ENCODE data around the gene ABCA13.

ABCA13 gene

GRCh38 chr7:48173756-48174382, 2.6 kb downstream of the ABCA13 start:
- WGBS (ENCODE audit: insufficient coverage, insufficient read length) = no CpG with 5 or more reads among the region's 1 CpG
- no peak overlapping the region for H3K27ac ChIP-seq (ENCODE audit: low read length)
- no peak for DNase-seq (ENCODE audit: low read depth, low spot score)

DNA sequence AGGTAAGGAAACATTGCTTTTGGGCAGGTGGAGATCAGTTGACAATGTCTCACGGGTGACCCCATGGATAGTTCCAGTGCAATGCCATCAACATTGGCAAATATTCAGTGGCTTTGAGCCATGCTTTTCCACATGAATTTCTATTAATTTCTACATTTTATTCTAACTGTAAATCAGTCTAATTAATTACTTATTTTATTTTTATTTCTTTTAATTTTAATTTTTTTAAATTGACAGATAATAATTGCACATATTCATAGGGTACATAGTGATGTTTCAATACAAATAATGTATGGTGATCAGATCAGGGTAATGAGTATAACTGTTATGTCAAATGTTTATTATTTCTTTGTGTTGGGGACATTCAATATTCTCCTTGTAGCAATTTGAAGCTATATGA, 3.8 kb downstream of the ABCA13 start:
- Histone ChIP-seq H3K4me1 (ENCODE audit: control insufficient read depth, insufficient read depth, low read length) (no peaks in the 10 kb centered on the region), H3K36me3 (ENCODE audit: control insufficient read depth, insufficient read depth, low read length) (no peaks in the 10 kb centered on the region), H3K4me3 (ENCODE audit: low read length) (no peak overlapping the region), H3K9me3 (ENCODE audit: control insufficient read depth, insufficient read depth, low read length) (no peaks in the 10 kb centered on the region), H3K27me3 (ENCODE audit: control insufficient read depth, insufficient read depth, low read length) (no peaks in the 10 kb centered on the region), H3K27ac (ENCODE audit: low read length) (no peak overlapping the region)
- DNase-seq (ENCODE audit: low read depth, low spot score) = no peak
- no CpG with 5 or more reads among the region's 1 CpG for WGBS (ENCODE audit: insufficient coverage, insufficient read length)

More at GRCh38 chr7:48173756-48174382, 2.6 kb downstream of the ABCA13 start:
- no peaks in the 10 kb centered on the region for H3K36me3 ChIP-seq (ENCODE audit: control insufficient read depth, insufficient read depth, low read length)
- H3K9me3 ChIP-seq (ENCODE audit: control insufficient read depth, insufficient read depth, low read length) = no peaks in the 10 kb centered on the region; the same call in 1 of the 2 replicates
- no peaks in the 10 kb centered on the region for H3K4me1 ChIP-seq (ENCODE audit: control insufficient read depth, insufficient read depth, low read length)
- H3K4me3 ChIP-seq (ENCODE audit: low read length) = no peak overlapping the region
- no peaks in the 10 kb centered on the region for H3K27me3 ChIP-seq (ENCODE audit: control insufficient read depth, insufficient read depth, low read length)

DNA sequence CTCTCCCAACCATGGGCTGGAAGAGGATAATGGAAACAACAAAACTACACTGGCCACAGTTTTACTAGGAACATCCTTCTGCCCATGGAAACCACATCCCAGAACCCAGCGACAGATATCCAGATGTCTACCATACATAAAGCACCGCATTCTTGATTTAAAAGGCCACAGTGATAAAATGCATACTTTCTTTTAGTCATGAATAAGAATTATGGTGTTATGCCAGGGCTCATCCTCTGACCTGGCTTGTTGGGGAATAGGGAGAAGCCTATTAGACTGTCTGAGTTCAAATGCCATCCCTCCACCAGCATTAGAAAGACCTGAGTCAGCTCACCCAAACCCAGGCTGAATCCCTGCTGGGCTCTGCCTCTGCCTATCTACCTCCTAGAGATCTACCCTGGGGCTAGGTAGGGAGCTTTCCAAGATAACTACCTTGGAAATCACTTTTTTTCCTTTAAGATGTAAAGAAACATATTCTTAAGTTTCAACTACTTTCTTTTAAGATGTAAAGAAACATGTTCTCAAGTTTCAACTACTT, 5.2 kb downstream of the ABCA13 start:
- Histone ChIP-seq H3K4me1 (ENCODE audit: control insufficient read depth, insufficient read depth, low read length) (no peaks in the 10 kb centered on the region), H3K4me3 (ENCODE audit: low read length) (no peak overlapping the region), H3K27me3 (ENCODE audit: control insufficient read depth, insufficient read depth, low read length) (no peaks in the 10 kb centered on the region), H3K27ac (ENCODE audit: low read length) (no peak overlapping the region), H3K36me3 (ENCODE audit: control insufficient read depth, insufficient read depth, low read length) (no peaks in the 10 kb centered on the region), H3K9me3 (ENCODE audit: control insufficient read depth, insufficient read depth, low read length) (no peaks in the 10 kb centered on the region)
- WGBS (ENCODE audit: insufficient coverage, insufficient read length) = no CpG with 5 or more reads among the region's 2 CpGs
- no peak for DNase-seq (ENCODE audit: low read depth, low spot score)

DNA sequence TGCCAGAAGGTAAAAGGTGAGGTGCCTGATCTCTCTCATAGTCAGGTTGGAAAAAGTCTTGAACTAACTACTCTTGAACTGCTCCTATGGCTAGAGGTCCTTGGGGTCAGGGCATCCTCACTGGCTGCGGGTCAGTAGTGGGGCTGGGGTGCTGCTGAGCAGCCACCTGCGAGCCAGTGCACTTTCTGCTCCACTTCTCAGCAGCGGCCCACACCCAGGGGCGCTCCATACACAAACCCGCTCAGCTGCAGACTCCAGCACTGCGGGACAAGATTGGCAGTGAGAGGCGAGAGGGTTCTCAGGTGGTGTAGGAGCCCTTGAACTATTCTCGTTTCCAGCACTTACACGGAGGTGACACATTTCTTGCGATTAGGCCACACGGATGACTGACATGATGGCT, 6.0 kb downstream of the ABCA13 start:
- Histone ChIP-seq H3K9me3 (ENCODE audit: control insufficient read depth, insufficient read depth, low read length) (no peaks in the 10 kb centered on the region), H3K27me3 (ENCODE audit: control insufficient read depth, insufficient read depth, low read length) (no peaks in the 10 kb centered on the region), H3K4me3 (ENCODE audit: low read length) (no peak overlapping the region), H3K36me3 (ENCODE audit: control insufficient read depth, insufficient read depth, low read length) (no peaks in the 10 kb centered on the region), H3K27ac (ENCODE audit: low read length) (no peak overlapping the region), H3K4me1 (ENCODE audit: control insufficient read depth, insufficient read depth, low read length) (no peaks in the 10 kb centered on the region)
- DNase-seq (ENCODE audit: low read depth, low spot score) = no peak
- no CpG with 5 or more reads among the region's 11 CpGs for WGBS (ENCODE audit: insufficient coverage, insufficient read length)

DNA sequence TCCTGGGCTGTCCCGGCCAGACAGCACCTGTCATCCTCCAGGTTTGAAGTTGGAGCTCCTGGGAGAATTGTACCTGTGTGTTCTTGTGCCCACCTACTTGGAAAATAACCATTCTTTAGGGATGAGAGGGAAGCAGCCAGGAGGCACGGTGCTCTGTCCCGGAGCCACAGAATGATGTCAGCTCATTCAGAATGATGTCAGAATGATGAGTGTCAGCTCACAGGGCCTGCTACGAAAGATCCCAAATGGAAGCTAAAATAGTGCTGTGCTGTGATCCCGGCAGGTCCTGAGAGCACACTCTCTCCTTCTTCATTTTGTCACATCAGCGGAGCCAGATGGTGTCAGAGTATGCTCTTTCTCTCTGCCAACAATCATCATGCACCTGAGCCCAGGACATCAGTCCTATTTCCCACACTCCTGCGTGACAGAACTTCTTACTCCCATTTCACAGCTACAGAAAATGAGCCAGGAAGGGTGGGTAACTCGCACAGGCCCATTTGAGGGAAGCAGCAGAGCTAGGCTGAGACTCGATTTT, 8.3 kb downstream of the ABCA13 start:
- no CpG with 5 or more reads among the region's 9 CpGs for WGBS (ENCODE audit: insufficient coverage, insufficient read length)
- no peak for DNase-seq (ENCODE audit: low read depth, low spot score)
- Histone ChIP-seq H3K27me3 (ENCODE audit: control insufficient read depth, insufficient read depth, low read length) (no peaks in the 10 kb centered on the region), H3K9me3 (ENCODE audit: control insufficient read depth, insufficient read depth, low read length) (no peaks in the 10 kb centered on the region), H3K36me3 (ENCODE audit: control insufficient read depth, insufficient read depth, low read length) (no peaks in the 10 kb centered on the region), H3K4me3 (ENCODE audit: low read length) (no peak overlapping the region), H3K27ac (ENCODE audit: low read length) (no peak overlapping the region), H3K4me1 (ENCODE audit: control insufficient read depth, insufficient read depth, low read length) (peaks cover 2% of the 10 kb centered on the region; the same call in 1 of the 2 replicates)

GRCh38 chr7:48180981-48181380, 9.7 kb downstream of the ABCA13 start:
- WGBS (ENCODE audit: insufficient coverage, insufficient read length) = no CpG with 5 or more reads among the region's 6 CpGs
- no peaks in the 10 kb centered on the region for H3K27me3 ChIP-seq (ENCODE audit: control insufficient read depth, insufficient read depth, low read length)

DNA sequence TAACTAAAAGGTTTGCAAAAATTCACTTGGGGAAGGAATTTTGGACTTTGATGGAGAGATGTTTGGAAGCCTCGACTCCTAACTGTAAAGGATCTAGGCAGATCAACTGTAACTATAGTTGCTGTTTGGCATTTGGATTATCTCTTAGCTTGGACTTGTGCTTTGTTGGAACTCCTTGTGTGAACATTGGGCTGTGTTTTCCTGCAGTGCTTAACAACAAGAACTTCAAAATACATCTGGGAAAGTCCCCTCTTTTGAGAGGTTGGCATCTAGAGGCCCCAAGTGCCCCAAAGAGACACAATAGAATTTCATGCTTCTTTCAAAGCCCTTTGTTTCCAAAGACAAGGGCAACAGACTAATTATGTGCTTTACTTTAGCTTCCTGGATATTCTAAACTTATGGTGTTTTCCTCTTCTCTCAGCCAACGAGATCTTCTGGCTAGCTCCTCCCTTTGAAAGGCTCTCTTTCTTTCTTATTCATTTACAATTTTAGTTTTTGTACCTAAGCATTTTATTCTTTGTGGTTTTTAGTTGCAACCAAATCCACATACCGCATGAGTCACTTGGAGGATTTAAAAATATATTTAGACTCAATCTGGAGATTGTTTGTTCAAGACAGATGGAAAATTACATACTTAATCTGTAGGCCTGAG, 11.6 kb downstream of the ABCA13 start:
- no CpG with 5 or more reads among the region's 3 CpGs for WGBS (ENCODE audit: insufficient coverage, insufficient read length)

More at GRCh38 chr7:48180981-48181380, 9.7 kb downstream of the ABCA13 start:
- H3K4me1 ChIP-seq (ENCODE audit: control insufficient read depth, insufficient read depth, low read length) = peaks cover 2% of the 10 kb centered on the region; the same call in 1 of the 2 replicates
- no peaks in the 10 kb centered on the region for H3K9me3 ChIP-seq (ENCODE audit: control insufficient read depth, insufficient read depth, low read length)
- no peak overlapping the region for H3K27ac ChIP-seq (ENCODE audit: low read length)
- DNase-seq (ENCODE audit: low read depth, low spot score) = no peak
- H3K36me3 ChIP-seq (ENCODE audit: control insufficient read depth, insufficient read depth, low read length) = no peaks in the 10 kb centered on the region
- no peak overlapping the region for H3K4me3 ChIP-seq (ENCODE audit: low read length)

DNA sequence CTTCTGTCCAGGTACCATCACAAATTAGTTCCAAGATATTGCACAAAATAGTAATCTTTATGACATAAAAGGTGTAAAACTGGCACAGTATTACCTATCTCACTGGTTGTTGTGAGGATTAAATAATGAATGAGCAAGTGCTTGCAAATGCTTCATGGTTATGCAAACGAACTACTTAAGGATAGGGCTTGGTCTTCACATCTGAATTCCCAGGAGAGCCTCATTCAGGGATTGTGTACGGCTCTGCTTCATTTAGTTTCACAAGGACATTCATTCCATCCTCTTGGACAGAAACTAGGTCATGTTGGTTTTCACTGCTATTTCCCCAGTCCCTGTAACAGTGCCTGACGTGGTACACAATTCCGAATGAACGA, 12.1 kb downstream of the ABCA13 start:
- no CpG with 5 or more reads among the region's 5 CpGs for WGBS (ENCODE audit: insufficient coverage, insufficient read length)
- no peak overlapping the region for H3K27ac ChIP-seq (ENCODE audit: low read length)
- no peaks in the 10 kb centered on the region for H3K36me3 ChIP-seq (ENCODE audit: control insufficient read depth, insufficient read depth, low read length)
- DNase-seq (ENCODE audit: low read depth, low spot score) = no peak
- H3K9me3 ChIP-seq (ENCODE audit: control insufficient read depth, insufficient read depth, low read length) = no peaks in the 10 kb centered on the region
- H3K4me3 ChIP-seq (ENCODE audit: low read length) = no peak overlapping the region
- H3K27me3 ChIP-seq (ENCODE audit: control insufficient read depth, insufficient read depth, low read length) = no peaks in the 10 kb centered on the region
- H3K4me1 ChIP-seq (ENCODE audit: control insufficient read depth, insufficient read depth, low read length) = peaks cover 2% of the 10 kb centered on the region; the same call in 1 of the 2 replicates

More for the DNA sequence above, 11.6 kb downstream of the ABCA13 start:
- H3K4me3 ChIP-seq (ENCODE audit: low read length) = no peak overlapping the region
- no peaks in the 10 kb centered on the region for H3K9me3 ChIP-seq (ENCODE audit: control insufficient read depth, insufficient read depth, low read length)
- no peak overlapping the region for H3K27ac ChIP-seq (ENCODE audit: low read length)
- no peaks in the 10 kb centered on the region for H3K36me3 ChIP-seq (ENCODE audit: control insufficient read depth, insufficient read depth, low read length)
- H3K27me3 ChIP-seq (ENCODE audit: control insufficient read depth, insufficient read depth, low read length) = no peaks in the 10 kb centered on the region
- peaks cover 2% of the 10 kb centered on the region; the same call in 1 of the 2 replicates for H3K4me1 ChIP-seq (ENCODE audit: control insufficient read depth, insufficient read depth, low read length)
- no peak for DNase-seq (ENCODE audit: low read depth, low spot score)

DNA sequence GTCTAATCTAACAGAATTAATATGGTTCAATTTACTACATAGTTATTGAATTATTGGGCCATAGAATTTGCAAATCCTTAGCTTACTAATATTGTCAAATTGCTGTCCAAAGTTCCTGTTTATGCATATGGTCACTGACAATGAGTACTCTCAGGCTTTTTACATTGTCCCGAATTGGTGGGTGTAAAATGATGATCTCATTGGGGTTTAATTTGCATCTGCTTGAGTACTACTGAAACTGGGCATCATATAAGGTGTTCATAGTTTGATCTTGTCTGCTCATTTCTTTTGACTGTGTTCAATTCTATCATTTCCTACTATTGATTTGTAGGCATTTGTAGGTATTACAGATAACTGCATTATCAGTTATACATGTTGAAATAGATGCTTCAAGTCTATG, 12.7 kb downstream of the ABCA13 start:
- no CpG with 5 or more reads among the region's 1 CpG for WGBS (ENCODE audit: insufficient coverage, insufficient read length)
- peaks cover 2% of the 10 kb centered on the region; the same call in 1 of the 2 replicates for H3K4me1 ChIP-seq (ENCODE audit: control insufficient read depth, insufficient read depth, low read length)
- DNase-seq (ENCODE audit: low read depth, low spot score) = no peak

GRCh38 chr7:48188776-48189520, 17.7 kb downstream of the ABCA13 start:
- no peak for DNase-seq (ENCODE audit: low read depth, low spot score)
- H3K9me3 ChIP-seq (ENCODE audit: control insufficient read depth, insufficient read depth, low read length) = no peaks in the 10 kb centered on the region
- no peaks in the 10 kb centered on the region for H3K36me3 ChIP-seq (ENCODE audit: control insufficient read depth, insufficient read depth, low read length)
- no peaks in the 10 kb centered on the region for H3K27me3 ChIP-seq (ENCODE audit: control insufficient read depth, insufficient read depth, low read length)
- H3K4me3 ChIP-seq (ENCODE audit: low read length) = no peak overlapping the region
- WGBS (ENCODE audit: insufficient coverage, insufficient read length) = 100% methylated on average over 2 of the region's 12 CpGs
- H3K27ac ChIP-seq (ENCODE audit: low read length) = no peak overlapping the region
- H3K4me1 ChIP-seq (ENCODE audit: control insufficient read depth, insufficient read depth, low read length) = no peaks in the 10 kb centered on the region

More for the DNA sequence above, 12.7 kb downstream of the ABCA13 start:
- Histone ChIP-seq H3K9me3 (ENCODE audit: control insufficient read depth, insufficient read depth, low read length) (no peaks in the 10 kb centered on the region), H3K4me3 (ENCODE audit: low read length) (no peak overlapping the region), H3K36me3 (ENCODE audit: control insufficient read depth, insufficient read depth, low read length) (no peaks in the 10 kb centered on the region), H3K27me3 (ENCODE audit: control insufficient read depth, insufficient read depth, low read length) (no peaks in the 10 kb centered on the region), H3K27ac (ENCODE audit: low read length) (no peak overlapping the region)
